Kidney (tissue), 14 donors: ENCODE data around the gene PLA2G4E. TPM values are rescaled to one million over a fixed set of nuclear protein-coding genes. Genes with fewer than 3 reads are reported as not detected.

Experiments
- DNase-seq, 5 donors: peaks; one replicate each; pipeline ENCODE4 v3.0.0-alpha.2; 2013 to 2020
- FAIRE-seq: peaks from 2 replicates; lab custom pipeline; 2012; peaks lifted over from hg19 to GRCh38; lab: Jason Lieb, UNC
- H3K27ac ChIP-seq, 2 donors: one replicate each; pipeline ENCODE4 v1.7.0; 2013; ENCODE audit warnings: low read depth in 2 of 2, low read length in 2 of 2, inconsistent platforms in 1 of 2
- H3K27me3 ChIP-seq: one replicate; pipeline ENCODE4 v1.7.1; 2013; ENCODE audit warnings: low read length, inconsistent platforms; ENCODE audit not compliant: control insufficient read depth, insufficient read depth
- H3K36me3 ChIP-seq, 3 donors: one replicate each; pipeline versions ENCODE4 v1.7.0 to v1.7.1; 2013; ENCODE audit warnings: low read length in 3 of 3, control low read depth in 1 of 3, inconsistent platforms in 1 of 3; ENCODE audit not compliant: insufficient read depth in 3 of 3, control insufficient read depth in 2 of 3
- H3K4me1 ChIP-seq, 3 donors: one replicate each; pipeline versions ENCODE4 v1.7.0 to v1.7.1; 2013; ENCODE audit warnings: low read length in 3 of 3, inconsistent platforms in 1 of 3, low read depth in 1 of 3; ENCODE audit not compliant: control insufficient read depth in 2 of 3, insufficient read depth in 2 of 3
- H3K4me3 ChIP-seq, 3 donors: one replicate each; pipeline versions ENCODE4 v1.7.0 to v1.8.1; 2013; ENCODE audit warnings: low read length in 3 of 3, control low read depth in 1 of 3, inconsistent platforms in 1 of 3
- H3K9ac ChIP-seq, 3 donors: one replicate each; pipeline versions ENCODE4 v1.7.0 to v1.7.1; 2013; ENCODE audit warnings: low read length in 3 of 3, control low read depth in 1 of 3, inconsistent platforms in 1 of 3
- H3K9me3 ChIP-seq, 3 donors: one replicate each; pipeline versions ENCODE4 v1.7.0 to v1.7.1; 2013; ENCODE audit warnings: low read length in 3 of 3, control low read depth in 1 of 3, inconsistent platforms in 1 of 3; ENCODE audit not compliant: control insufficient read depth in 2 of 3, insufficient read depth in 1 of 3
- intact Hi-C: fragments of 100-400 bp; cut with DNase I; formaldehyde crosslinking; loops from one replicate; pipeline ENCODE4 v1.11.1; 2022
- polyA plus RNA-seq: library from polyadenylated mRNA; stranded (reverse); fragments of 350-450 nt; fragmentation: Illumina TruSeq; extraction: RNeasy Lipid Tissue Mini Kit (QIAGEN cat#74804); gene quantifications from one replicate; pipeline ENCODE4 v1.2.3, GENCODE V29; 2014; ENCODE audit warnings: low read depth, low replicate concordance; ENCODE audit not compliant: insufficient read depth
- total RNA-seq: library from RNA; stranded (reverse); fragmentation: NEBNext Ultra II Directional; extraction: Animal tissue kit (Norgen Biotek cat#: 25700); gene quantifications from one replicate; pipeline ENCODE4 v1.2.1, GENCODE V29; 2021
- TF ChIP-seq, protein P1 (sequence below): IDR thresholded peaks from 3 replicates; pipeline ENCODE4 v1.5.1; 2012; ENCODE audit warnings: mild to moderate bottlenecking, moderate library complexity, borderline replicate concordance; ENCODE audit not compliant: insufficient read depth; ENCODE audit errors: extremely low read depth
- donor health status: control.
- donor health status: control.
- donor health status: control.
- donor health status: control.
- donor health status: control.
- donor health status: DM: yes; HTN: yes; CAD: no.
- donor health status: Normal renal cell carcinoma (clear cell type).

PLA2G4E gene
- total and polyA plus RNA-seq, 2 donors from 2014 or later = not detected

- H3K27ac ChIP-seq = no peak overlapping the region
- DNase-seq (no peak), FAIRE-seq (no peak)
- no peaks in the 10 kb centered on the region for H3K27me3 ChIP-seq
- H3K4me3 ChIP-seq = no peak overlapping the region
- H3K36me3 ChIP-seq = peaks cover 0 to 5% (median 3%) of the 10 kb centered on the region in 3 donors
- H3K4me1 ChIP-seq = peaks cover 0 to 32% (median 16%) of the 10 kb centered on the region in 3 donors
- TF ChIP-seq, protein P1, sequence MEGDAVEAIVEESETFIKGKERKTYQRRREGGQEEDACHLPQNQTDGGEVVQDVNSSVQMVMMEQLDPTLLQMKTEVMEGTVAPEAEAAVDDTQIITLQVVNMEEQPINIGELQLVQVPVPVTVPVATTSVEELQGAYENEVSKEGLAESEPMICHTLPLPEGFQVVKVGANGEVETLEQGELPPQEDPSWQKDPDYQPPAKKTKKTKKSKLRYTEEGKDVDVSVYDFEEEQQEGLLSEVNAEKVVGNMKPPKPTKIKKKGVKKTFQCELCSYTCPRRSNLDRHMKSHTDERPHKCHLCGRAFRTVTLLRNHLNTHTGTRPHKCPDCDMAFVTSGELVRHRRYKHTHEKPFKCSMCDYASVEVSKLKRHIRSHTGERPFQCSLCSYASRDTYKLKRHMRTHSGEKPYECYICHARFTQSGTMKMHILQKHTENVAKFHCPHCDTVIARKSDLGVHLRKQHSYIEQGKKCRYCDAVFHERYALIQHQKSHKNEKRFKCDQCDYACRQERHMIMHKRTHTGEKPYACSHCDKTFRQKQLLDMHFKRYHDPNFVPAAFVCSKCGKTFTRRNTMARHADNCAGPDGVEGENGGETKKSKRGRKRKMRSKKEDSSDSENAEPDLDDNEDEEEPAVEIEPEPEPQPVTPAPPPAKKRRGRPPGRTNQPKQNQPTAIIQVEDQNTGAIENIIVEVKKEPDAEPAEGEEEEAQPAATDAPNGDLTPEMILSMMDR = no peak
- intact Hi-C loops = no loop called here
- no peak overlapping the region for H3K9ac ChIP-seq
- no peaks in the 10 kb centered on the region for H3K9me3 ChIP-seq
Observed at GRCh38 chr15:41952013-41952563, 68.8 kb downstream of the PLA2G4E start.

GRCh38 chr15:41951571-41951970, 69.3 kb downstream of the PLA2G4E start:
- Histone ChIP-seq H3K4me3 (no peak overlapping the region), H3K36me3 (peaks cover 0 to 5% (median 3%) of the 10 kb centered on the region in 3 donors), H3K27me3 (no peaks in the 10 kb centered on the region), H3K9me3 (no peaks in the 10 kb centered on the region), H3K27ac (no peak overlapping the region), H3K4me1 (peaks cover 0 to 32% (median 18%) of the 10 kb centered on the region in 3 donors), H3K9ac (no peak overlapping the region)
- intact Hi-C loops = no loop called here
- DNase-seq (no peak), FAIRE-seq (no peak)
- TF ChIP-seq, protein P1 = no peak

- intact Hi-C loops = no loop called here
- H3K9me3 ChIP-seq = no peaks in the 10 kb centered on the region
- peaks cover 0 to 25% (median 14%) of the 10 kb centered on the region in 3 donors for H3K4me1 ChIP-seq
- no peak overlapping the region for H3K4me3 ChIP-seq
- H3K27ac ChIP-seq = peak overlapping the region in 1 of 2 donors; percentile 52
- TF ChIP-seq, protein P1 = no peak
- no peak overlapping the region for H3K9ac ChIP-seq
- FAIRE-seq = no peak
- no peaks in the 10 kb centered on the region for H3K27me3 ChIP-seq
- no peak for DNase-seq
- peaks cover 0 to 5% (median 3%) of the 10 kb centered on the region in 3 donors for H3K36me3 ChIP-seq
Observed at GRCh38 chr15:41950489-41950888, 70.4 kb downstream of the PLA2G4E start.

DNA sequence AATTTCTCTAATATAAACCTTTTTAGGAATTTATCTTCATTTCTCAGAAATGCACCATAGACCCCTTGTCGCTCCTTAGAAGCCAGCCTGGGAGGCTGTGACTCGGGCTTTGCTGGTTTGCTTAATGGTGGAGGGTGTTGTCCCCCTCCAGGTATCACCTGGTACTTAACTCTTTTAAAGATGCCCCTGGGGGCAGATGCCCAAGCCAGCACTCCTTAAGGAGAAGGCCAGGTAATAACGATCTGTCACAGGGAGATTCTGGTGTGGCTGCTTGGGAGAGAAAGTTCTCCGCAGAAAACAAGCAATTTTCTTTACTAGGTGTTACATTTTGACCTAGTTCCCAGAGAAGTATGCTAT, 70.7 kb downstream of the PLA2G4E start:
- Histone ChIP-seq H3K9ac (no peak overlapping the region), H3K4me3 (no peak overlapping the region), H3K9me3 (no peaks in the 10 kb centered on the region), H3K36me3 (peaks cover 0 to 5% (median 3%) of the 10 kb centered on the region in 3 donors), H3K27me3 (no peaks in the 10 kb centered on the region), H3K27ac (peak overlapping the region in 1 of 2 donors; percentile 4), H3K4me1 (peaks cover 0 to 25% (median 14%) of the 10 kb centered on the region in 3 donors)
- DNase-seq = no peak
- intact Hi-C loops = no loop called here
- TF ChIP-seq, protein P1 = no peak
- FAIRE-seq = no peak
